Central memory CD4-positive, alpha-beta T cell (primary cell): ENCODE results near the gene DDTL.

Source experiments
- DNase-seq: peaks from one replicate; pipeline ENCODE4 v3.0.0; 2022

DDTL gene

DNA sequence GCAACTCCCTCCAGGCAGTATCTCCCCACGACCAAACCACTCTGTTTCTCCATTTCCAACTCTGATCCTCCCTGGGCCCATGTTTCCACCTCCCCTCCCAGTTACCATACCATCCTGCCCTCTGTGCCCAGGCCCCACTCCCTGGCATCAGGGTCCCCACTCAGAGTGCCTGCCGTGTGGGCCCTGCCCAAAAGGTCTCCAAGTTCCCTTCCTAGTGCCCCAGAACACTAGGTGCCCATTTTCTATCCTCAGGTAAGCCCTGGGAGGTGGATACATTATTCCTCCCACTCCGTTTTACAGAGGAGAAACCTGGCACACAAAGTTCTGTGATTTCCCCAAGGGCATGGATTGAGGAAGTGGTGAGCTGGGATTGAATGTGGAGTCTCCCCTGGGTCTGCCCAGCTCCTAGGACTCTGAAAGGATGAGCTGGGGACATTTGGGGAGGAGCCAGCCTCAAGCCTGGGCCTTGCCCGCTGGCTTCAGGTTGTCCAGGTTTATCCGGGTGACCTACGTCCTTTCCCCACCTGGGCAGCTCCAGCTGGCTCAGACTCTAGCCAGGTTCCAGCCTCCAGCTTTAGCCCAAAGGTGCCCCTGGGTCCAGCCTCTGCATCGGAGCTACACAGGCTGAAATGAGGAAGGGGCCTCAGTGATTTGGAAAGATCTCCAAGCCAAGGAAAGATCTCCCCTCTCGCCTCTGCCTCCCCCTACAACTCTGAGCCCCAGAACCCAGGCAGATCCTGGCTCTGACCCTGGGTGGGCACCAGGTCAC lies 40.7 kb downstream of the DDTL start:
- no peak for DNase-seq

DNA sequence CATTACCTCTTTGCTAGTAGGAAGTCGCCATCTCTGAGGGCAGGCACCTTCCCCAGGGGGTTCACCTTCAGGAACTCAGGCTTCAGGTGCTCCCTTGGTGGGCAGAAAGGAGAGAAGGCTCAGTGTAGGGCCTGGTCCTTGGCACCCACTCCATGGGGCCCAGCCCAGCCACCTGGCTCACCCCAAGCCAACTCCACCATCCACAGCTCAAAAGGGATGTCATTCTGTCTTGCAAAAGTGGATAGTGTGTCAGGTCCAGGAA lies 41.3 kb downstream of the DDTL start:
- no peak for DNase-seq

DNA sequence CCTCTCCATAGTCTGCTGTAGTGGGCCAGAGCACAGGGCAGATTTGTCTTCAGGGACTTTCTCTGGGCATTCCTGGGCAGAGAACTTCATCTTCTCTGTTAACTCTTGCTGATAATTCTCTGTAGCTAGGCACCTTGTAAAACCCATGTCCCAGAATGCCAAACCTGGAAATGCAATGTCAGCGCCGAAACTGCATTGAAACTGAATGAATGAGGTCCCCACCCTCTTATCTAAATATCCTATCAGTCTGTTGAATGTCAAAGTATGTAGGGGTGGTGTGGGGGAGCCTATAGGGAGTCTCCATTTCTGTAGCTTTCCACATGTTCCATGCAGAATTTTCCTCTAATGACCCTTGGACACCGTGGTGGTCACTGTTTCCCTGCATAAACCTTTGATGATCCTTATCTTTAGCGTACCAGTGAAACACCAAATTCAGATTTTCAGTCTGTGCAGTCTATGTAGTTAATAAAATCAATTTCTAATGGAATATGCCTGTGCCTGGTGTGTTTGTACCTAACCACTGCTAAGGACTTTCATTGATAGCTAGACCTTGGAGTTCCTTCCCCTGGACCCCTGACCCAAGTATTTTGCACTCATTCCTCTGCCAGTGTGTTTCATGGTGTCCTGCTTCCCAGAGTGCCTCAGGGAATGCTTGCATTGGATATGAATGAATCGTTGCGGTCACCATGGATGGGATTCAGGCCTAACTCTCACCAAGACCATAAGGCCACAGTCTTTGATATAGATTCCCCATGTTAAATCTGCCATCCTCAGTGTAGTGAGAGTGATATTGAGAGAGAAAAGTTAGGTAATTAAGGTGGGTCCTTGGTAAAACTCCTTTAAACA lies 41.9 kb downstream of the DDTL start:
- DNase-seq: no peak

DNA sequence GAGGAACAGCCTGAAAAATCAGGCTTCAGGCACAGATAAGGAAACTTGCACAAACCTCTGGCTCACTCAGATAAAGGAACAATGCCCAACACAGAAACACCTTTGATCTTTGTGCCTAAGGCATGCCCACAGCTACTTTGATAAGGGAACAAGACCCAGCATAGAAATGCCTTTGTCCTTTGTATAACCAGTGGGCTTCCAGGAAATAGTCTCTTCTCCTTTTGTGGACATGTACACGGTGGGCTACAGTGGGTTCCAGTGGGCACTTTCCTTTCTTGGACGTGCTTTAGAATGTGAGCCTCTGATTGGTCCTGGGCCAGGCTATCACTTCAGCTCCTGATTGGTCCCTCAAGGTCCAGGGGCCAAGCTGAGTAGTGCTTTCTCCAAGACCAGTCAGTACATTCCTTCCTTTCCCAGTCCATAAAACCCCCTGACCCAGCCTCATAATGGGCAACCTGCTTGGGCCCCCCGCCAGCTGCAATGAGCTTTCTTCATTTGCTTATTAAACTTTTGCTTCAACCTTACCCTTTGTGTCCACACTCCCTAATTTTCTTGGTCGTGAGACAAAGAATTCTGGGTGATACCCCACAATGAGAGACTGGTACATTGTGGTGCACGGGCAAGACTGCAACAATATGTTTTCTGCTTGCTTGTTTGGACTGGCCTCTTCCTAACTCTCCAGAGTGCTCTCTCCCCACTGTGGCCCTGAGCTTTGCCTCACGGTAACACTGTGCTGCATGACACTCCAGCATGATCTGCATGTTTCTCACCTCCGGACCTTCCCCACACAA lies 42.7 kb downstream of the DDTL start:
- DNase-seq: no peak

DNA sequence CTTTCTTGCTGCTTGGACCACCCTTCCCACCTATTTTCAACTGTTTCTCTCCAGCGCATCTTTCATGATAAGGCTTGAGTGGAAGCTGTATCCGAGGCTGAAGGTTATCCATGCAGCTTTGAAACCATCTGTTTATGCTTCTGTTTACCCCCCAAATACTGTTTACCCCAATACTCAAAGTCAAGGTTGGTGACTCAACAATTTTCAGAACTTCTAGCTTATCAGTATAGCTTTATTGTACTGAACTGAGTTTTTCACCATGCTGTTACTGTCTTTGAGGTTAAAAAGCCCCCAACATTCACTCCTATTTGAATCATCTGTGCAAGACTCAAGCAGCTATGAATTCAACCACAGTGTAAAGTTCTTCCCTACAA lies 43.3 kb downstream of the DDTL start:
- DNase-seq: no peak

DNA sequence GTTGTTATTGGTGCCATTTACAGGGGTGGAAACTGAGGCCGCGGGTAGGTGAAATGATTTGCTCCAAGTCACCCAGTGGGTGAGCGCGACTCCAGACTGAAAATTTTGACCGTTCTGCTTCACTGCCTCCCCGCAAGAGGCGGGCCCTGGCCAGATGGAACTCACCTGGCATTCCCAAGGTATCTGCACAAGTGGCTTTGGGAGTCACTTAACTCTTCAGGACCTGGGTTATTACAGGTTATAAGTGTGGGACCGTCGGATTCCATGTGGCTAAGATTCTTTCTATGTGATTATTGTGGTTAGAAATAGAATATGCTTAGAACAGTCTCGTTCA lies 45.0 kb downstream of the DDTL start:
- DNase-seq: no peak

DNA sequence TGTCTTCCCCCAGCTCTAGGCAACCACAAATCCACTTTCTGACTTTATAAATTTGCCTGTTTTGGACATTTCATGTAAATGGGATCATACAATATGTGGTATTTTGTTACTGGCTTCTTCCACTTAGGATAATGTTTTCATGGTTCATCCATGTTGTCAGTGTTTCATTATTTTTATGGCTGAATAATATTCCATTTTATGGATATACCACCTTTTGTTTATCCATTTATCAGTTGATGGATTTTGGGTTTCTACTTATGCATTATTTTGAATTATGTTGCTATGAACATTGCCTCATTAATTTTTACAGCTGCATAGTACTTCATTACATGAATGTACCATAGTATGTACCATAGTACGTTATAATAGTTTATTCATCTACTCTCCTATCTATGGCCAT lies 49.5 kb downstream of the DDTL start:
- DNase-seq: no peak

DNA sequence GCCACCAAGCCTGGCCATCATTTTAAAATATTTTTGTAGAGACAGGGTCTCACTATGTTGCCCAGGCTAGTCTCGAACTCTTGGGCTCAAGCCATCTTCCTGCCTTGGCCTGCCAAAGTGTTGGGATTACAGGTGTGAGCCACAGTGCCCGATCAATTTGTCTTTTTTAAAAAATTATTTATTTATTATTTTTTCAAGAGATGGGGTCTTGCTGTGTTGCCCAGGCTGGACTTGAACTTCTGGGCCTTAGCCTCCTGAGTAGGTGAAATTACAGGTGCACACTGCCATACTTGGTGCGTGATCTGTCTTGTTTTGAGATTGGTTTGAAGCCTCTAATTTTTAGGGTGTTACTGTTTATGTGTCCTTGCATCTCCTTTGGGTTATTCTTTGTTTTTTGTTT lies 54.6 kb downstream of the DDTL start:
- no peak for DNase-seq
